LNCAP (cell line): Measurements from ENCODE around the gene SYNE1.

Experiments used
- CTCF ChIP-seq: fragments of 450-650 bp; IDR thresholded peaks from 2 replicates; pipeline ENCODE4 v1.5.1; 2017; ENCODE audit warnings: mild to moderate bottlenecking

SYNE1 gene

GRCh38 chr6:152118224-152118623 lies 518.9 kb downstream of the SYNE1 start:
- no peak for TF ChIP-seq CTCF

GRCh38 chr6:152117156-152118133 lies 519.7 kb downstream of the SYNE1 start:
- no peak for TF ChIP-seq CTCF

GRCh38 chr6:152112491-152113261 lies 524.5 kb downstream of the SYNE1 start:
- TF ChIP-seq CTCF: no peak

- TF ChIP-seq CTCF: no peak
Observed at GRCh38 chr6:152110886-152111820, 526.0 kb downstream of the SYNE1 start.

- TF ChIP-seq CTCF: no peak
Observed at GRCh38 chr6:152107973-152108372, 529.2 kb downstream of the SYNE1 start.

GRCh38 chr6:152100183-152100618 lies 537.0 kb downstream of the SYNE1 start:
- TF ChIP-seq CTCF: no peak
